HG02870 (cell line): ENCODE measurements around the gene FH.
A peak's percentile ranks its signal among the peaks of the same experiment; 100 is the strongest.

Experiments
- ATAC-seq: cut with Tn5 transposase; IDR thresholded peaks from one replicate; pipeline ENCODE4 v1.9.1; 2021; ENCODE audit warnings: mild to moderate bottlenecking, moderate library complexity; ENCODE audit not compliant: unreplicated experiment

The FH gene

GRCh38 chr1:241525026-241525425, 5.5 kb upstream of the FH start:
- no peak for ATAC-seq

DNA sequence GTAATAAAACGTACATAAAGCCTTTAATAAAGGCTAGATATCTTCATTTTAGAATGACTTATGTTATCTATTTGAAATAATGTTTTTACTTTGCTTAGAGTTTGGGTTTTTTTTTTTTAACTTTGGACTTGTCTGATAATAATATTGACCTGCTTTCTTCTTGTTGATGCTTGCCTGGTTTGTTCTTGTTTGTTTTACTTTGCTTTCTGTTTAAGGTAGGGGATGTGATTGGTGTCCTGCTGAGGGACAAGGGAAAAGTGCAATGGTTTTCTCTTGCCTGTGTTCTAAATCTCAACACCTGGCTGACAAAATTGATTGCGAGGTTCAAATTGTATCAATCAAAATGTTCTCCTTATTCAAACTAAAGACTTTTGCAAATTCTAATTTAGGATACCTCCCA, 2.2 kb upstream of the FH start:
- ATAC-seq: no peak

- no peak for ATAC-seq
Observed at GRCh38 chr1:241520080-241520465, 518 bp upstream of the FH start.

DNA sequence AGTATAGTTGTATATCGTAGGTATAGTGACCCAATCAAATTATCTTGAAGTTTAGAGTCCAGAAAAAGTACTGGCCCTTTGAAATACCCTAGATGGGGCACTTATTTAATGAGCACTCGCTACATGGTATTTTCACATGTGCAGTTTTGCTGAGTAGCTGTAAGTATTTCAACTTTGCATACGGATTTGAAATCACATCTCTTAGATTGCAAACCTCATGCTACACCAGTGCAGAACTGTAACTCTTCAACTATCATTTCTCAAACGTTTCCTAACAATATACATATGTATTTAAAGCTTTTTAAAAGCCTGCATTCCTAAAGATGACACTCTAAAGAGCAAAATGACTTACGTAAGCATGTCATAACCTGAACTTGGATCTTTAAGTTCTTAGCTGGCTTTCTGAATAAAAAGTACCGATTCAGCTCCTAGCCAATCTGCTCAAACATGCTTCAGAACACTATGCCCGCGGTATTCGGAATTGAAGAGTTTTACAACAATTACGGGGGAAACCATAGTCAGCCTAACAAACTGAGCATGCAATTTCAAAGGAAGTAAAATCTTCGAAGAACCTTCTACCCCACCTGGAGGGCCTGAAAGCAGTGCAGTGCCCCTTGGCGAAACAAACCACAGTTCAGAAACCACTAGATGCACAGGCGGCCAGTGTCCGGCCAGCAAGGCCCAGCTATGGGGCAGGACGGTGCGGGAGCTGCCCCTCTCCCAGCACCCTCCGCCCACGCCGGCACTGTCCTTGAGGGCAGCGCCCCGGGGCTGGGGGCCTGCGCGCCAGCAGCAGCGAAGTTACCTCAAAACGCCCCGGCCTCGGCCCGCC, 863 bp downstream of the FH start:
- peak; percentile 21 for ATAC-seq

DNA sequence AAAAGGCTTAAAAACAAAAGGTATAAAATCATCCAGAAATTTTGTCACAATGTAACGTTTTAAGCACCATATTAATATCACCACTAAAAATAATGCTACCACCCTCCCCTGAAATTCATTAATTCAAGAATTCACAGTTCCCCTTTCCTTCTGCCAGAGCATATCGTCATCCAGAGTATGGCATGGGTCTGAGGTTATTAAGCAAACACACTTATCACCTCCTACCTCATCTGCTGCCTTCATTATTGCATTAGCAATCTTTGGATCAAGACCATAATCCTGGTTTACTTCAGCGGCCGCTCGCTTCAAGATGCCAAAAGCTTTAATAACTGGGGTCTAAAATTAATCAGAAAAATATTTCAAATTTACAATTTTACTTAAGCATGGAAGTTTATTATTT, 6.2 kb downstream of the FH start:
- no peak for ATAC-seq

DNA sequence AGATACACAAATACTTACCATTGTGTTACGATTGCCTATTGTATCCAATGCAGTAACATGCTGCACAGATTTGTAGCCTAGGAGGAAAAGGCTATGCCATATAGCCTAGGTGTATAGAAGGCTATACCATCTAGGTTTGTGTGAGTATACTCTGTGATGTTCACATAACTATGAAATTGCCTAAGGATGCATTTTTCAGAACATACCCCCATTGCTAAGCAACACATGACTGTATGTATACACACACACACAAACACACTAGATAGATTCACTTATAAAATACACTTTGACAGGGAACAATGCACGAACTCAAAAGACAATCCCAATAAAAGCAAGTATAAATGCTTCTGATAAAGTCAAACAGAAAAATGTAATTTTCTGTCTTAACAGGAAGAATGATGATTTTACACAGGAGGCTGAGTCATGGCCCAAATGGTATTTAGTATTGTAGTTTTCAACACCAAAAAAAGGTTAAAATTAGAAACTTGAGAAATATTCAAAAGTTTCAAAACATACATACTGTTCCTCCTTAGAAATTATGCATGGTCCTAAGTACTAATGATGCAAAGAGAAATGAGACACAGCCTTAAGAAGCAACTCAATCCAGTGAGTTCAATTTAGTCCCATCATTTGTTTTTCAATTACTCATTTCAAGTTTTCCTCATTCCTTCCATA, 12.2 kb downstream of the FH start:
- no peak for ATAC-seq

DNA sequence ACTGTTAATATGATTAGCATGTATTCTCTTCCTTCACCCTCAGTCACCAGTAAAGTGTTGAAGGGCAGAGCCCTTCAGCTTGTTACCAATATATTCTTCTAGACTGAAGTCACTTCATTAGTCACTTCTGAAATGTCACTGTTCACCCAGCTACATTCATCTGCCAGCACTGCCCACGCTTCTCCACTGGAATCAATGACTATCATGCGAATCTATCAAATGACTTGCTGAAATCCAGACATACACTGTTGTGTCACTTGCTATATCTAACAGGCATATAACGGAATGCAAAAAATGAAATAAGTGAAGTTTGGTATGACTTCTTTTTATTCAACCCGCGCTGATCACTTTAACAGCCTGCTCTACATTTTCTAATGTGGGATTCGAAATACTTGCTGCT, 16.1 kb downstream of the FH start:
- ATAC-seq: no peak

DNA sequence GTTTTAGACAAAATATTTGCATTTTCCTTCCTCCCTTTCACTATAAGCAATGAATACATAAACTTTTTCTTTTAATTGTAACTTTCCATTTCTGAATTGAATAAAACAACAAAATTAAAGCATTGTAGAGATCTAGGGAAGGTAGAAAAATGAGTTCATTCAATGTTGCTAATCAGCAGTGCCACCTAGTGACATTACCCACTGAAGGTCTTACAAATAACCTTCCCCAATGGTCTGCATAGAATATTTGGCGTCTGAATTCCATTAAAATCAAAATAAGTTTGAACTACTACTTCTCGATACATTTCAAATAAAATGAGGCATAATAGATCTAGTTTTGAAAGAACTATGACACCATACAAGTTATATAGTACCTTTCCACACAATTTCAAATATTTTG, 19.6 kb downstream of the FH start:
- no peak for ATAC-seq

DNA sequence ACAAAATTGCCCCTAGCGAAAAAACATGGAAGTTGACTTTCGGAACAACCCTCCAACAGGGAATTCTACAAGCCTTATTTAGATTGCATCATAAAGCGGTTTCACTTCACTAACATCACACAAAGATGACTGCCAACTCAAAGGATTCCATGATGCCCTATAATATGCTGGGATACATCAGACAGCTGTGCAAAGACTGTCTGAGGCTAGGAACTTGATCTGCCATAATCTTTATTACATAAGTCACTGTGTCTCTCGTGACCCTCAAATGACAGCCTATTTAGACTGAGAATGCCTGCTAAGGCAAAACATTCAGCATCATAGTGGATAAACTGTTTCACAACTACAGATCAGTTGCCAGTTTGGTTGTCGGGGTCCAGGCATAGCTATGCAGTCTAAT, 23.8 kb downstream of the FH start:
- ATAC-seq: no peak

- no peak for ATAC-seq
Observed at GRCh38 chr1:241488739-241489138, 30.8 kb downstream of the FH start.

DNA sequence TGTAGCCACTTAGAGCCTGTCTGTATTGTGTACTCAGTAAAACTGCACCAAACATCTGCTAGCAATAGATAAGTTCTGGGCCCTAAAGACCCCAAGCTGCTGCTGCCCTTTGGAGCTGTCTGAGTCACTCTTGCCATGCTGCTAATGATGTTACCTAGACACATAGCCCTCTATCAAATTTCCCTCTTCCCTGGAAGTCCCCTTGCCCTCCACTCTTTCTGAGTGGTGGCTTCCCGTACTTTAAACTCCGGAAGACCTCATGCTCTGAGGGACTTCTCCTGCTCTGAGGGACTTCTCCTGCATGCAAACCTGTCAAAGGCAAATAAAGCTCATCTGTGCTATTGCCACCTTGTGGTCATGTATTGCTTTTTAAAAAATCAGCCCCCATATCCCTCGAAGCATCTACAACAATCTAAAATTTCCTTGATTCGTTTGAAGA, 34.0 kb downstream of the FH start:
- ATAC-seq: peak; percentile 46

DNA sequence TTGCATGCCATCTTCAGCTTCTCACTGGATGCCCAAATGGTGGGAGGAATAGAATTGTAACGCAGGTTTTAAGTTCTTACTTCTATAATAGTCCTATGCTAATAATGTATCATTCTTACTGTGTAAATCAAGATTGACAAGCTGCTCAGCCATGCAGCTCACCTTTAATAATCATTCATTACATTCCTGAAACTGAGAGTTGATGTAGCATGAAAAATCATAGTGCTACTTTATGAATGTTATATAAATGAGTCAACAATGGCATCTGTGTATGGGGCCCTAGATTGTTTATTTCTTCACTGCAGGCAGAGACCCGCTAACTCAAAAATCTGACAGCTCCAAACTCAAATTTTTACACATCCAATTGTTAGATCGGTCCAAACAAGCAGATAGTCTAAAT, 34.4 kb downstream of the FH start:
- ATAC-seq: peak; percentile 90

GRCh38 chr1:241482761-241483250, 36.7 kb downstream of the FH start:
- ATAC-seq: no peak

- ATAC-seq: no peak
Observed at GRCh38 chr1:241479294-241479693, 40.3 kb downstream of the FH start.

DNA sequence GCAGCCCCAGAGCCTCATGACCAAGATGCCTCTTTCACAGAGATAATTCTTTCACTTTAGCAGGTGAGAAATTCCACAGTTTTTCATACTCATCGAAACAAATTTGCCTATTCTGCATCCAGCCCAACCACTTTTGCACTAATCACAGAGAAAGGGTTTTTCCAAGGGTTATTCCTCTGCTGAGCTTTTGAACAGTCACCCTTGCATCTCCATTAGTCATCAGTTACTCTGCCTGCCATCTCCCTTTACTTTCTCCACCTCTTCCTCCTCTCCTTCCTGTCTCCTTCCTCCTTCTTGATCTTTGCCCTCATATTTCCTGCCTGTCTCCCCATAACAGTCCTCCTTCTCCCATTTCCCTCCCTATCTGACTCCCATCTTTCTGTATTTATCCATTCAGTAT, 43.9 kb downstream of the FH start:
- ATAC-seq: no peak

DNA sequence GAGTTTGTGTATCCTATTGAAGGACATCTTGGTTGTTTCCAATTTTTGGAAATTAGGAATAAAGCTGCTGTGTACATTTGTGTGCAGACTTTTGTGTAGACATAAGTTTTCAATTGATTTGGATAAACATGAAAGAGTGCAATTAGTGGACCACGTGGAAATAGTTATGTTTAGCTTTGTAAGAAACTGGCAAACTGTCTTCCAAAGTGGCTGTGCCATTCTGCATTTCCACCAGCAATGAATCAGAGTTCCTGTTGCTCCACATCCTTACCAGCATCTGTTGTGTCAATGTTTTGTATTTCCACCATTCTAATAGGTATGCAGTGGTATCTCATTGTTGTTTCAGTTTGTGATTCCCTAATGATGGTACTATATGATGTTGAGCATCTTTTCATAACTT, 46.5 kb downstream of the FH start:
- no peak for ATAC-seq

GRCh38 chr1:241470908-241471590, 48.5 kb downstream of the FH start:
- ATAC-seq: no peak

GRCh38 chr1:241470361-241470760, 49.2 kb downstream of the FH start:
- no peak for ATAC-seq

DNA sequence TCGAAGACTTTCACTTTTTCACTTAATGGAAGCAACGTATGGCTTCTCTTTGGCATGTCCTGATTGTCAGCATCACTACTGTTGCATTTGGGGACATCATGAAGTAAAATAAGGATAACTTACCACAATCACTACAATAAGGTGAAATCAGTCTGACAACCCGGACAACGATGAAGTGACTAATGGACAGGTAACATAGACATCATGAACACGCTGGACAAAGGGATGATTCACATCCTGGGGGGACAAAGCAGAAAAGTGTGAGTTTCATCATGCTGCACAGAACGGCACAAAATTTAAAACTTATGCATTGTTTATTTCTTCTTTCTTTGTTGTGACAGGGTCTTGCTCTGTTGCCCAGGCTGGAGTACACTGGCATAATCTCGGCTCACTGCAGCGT, 53.9 kb downstream of the FH start:
- no peak for ATAC-seq

DNA sequence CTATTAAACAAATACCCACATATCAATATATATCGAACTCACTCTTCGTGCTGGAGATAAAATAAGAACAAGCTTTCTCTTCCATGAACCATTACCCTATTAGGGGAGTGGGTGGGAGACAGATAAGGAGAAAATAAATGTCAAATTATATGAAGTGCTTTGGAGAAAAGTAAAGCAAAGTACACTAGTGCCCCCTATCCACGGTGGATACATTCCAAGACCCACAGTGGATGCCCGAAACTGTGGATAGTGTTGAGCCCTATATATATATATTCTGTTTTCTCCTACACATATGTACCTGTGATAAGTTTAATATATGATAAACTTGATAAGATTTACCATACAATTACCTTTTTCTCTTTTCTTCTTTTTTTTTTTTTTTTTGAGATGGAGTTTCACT, 54.6 kb downstream of the FH start:
- ATAC-seq: no peak

DNA sequence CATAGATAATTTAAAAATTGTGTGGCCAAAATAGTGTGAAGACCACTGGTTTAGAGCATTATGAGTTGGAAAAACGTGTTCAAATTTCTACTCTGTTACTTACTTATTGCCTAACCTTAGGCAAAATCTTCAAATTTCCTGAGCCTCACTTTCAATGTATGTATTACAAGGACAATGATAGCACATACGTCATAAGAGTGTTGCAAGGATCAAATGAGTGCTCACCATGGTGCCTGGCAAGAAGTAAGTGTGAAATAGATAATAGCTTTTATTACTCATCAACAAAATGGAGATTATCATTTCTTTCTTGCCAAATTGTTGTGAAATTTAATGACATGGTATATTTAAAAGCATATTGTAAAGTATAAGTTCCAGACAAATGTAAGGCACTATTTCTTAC, 57.2 kb downstream of the FH start:
- no peak for ATAC-seq
